Testis (tissue), 2 donors: ENCODE results near the gene RFPL2.

Source experiments
- POLR2A ChIP-seq: fragments of 450-650 bp; IDR thresholded peaks from one replicate; pipeline ENCODE4 v1.6.1; 2017; ENCODE audit warnings: antibody characterized with exemption, mild to moderate bottlenecking, moderate library complexity
- TF ChIP-seq, protein P1 (sequence below), 3 experiments: fragments of 450-650 bp in 2 of 3; fragments of 200-600 bp in 1 of 3; sonication (generic) in 1 of 3; IDR thresholded peaks; one replicate each; pipeline ENCODE4 v1.5.1; 2016 to 2019; ENCODE audit warnings: antibody characterized with exemption in 3 of 3, mild to moderate bottlenecking in 2 of 3, moderate library complexity in 1 of 3

DNA sequence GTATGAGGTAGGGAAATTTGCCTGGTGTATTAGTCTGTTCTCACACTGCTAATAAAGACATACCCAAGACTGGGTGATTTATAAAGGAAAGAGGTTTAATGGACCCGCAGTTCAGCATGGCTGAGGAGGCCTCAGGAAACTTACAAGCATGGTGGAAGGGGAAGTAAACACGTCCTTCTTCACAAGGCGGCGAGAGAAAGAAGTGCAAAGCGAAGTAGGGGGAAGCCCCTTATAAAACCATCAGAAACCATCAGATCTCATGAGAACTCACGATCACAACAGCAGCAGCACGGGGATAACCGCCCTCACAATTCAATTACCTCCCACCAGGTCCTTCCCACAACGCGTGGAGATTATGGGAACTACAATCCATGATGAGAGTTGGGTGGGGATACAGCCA, 12.0 kb upstream of the RFPL2 start:
- TF ChIP-seq, protein P1, sequence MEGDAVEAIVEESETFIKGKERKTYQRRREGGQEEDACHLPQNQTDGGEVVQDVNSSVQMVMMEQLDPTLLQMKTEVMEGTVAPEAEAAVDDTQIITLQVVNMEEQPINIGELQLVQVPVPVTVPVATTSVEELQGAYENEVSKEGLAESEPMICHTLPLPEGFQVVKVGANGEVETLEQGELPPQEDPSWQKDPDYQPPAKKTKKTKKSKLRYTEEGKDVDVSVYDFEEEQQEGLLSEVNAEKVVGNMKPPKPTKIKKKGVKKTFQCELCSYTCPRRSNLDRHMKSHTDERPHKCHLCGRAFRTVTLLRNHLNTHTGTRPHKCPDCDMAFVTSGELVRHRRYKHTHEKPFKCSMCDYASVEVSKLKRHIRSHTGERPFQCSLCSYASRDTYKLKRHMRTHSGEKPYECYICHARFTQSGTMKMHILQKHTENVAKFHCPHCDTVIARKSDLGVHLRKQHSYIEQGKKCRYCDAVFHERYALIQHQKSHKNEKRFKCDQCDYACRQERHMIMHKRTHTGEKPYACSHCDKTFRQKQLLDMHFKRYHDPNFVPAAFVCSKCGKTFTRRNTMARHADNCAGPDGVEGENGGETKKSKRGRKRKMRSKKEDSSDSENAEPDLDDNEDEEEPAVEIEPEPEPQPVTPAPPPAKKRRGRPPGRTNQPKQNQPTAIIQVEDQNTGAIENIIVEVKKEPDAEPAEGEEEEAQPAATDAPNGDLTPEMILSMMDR (IDR thresholded peaks at IDR 0.05): no peak
- no peak for TF ChIP-seq POLR2A
